Measurements from ENCODE around the gene NOL7.

The NOL7 gene

DNA sequence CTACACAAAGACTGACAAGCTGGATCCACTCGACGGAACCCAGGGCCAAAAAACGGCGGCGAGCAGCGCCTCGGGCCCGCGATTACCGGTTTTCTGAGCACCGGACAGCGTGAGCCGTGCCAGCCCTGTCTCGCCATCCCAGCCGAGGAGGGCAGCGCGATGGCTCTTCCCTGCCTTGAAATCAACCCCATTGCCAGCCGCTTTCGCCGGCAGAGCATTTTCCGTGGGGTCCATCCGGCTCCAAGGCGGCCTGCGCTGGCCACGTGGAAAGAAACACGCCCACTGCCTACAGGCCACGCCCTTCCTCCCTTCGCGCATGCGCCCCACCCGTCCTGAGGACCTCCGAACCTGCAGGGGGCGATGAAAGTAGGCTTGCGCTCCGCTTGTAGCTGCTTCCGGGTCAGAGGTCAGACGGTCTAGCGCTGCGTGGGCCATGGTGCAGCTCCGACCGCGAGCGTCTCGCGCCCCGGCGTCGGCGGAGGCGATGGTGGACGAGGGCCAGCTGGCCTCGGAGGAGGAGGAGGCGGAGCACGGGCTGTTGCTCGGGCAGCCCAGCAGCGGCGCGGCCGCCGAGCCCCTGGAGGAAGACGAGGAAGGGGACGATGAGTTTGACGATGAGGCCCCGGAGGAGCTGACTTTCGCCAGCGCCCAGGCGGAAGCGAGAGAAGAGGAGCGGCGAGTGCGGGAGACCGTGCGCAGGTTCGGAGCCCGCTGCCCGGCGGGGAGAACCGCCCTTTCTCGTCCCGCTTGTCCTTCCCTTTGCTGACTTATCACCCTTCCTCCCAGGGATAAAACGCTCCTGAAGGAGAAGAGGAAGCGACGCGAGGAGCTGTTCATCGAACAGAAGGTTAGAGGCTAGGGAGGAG lies at the start of gene NOL7:
NOL7 (plus strand) TSS at position 410 of the 866 bp plus-strand sequence; CDS start at position 434, 24 bp downstream.
- peak; percentile 99 for DNase-seq (ENCODE audit: low read depth)

DNA sequence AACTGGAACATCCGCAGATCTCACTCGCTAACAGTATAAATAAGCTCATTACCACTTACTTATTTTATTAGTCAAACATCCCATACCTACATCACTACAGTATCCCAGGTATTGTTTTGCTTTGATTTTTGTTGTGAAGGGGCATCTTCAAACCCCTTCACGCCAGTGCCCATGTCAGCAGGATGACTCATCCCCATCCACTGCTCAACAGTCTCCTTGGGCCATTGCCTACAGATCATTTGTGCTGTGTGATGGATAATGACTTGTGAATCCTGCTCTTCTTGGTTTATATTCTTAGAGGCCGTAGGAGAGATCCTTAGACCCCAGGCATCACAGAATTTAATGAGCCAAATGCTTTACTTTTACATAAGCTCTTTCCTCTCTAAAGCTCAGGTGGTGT lies 49.2 kb upstream of the NOL7 start:
- DNase-seq (ENCODE audit: low read depth), result no peak

DNA sequence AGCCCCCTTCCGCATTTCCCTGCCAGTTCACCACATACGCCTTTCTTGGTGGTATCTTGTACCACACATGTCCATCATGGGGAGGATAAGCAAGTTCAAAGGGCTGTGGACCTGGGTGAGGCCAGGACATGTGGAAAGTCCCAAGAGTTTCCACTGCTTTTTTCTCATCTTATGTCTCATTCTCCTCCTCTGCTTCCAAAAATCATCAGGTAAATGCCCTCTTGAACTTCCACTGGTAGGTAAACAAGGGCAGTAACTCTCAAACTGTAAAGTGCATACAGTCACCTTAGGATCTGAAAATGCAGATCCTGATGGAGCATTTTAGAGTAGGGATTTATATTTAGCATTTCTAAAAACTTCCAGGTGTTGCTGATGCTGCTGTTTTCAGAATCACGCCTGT lies 48.6 kb upstream of the NOL7 start:
- no peak for DNase-seq (ENCODE audit: low read depth)

DNA sequence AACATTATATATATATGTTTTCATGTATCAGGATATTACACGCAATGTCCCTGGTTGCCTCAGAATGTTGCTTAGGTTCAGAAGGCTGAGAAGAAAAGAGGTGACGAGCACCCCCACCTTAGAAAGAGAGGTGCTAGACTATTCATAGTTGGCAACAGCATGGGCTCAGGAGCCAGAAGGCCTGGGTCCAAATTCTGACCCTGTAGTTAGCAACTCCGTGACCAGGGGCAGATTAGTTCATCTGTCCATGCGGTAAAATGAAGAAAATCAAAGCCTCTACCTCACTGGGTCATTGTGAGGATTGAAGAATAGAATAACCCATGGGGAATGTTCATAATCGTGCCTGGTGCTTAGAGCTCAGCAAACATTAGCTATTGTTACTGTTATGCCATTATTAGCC lies 46.2 kb upstream of the NOL7 start:
- DNase-seq (ENCODE audit: low read depth), result no peak

DNA sequence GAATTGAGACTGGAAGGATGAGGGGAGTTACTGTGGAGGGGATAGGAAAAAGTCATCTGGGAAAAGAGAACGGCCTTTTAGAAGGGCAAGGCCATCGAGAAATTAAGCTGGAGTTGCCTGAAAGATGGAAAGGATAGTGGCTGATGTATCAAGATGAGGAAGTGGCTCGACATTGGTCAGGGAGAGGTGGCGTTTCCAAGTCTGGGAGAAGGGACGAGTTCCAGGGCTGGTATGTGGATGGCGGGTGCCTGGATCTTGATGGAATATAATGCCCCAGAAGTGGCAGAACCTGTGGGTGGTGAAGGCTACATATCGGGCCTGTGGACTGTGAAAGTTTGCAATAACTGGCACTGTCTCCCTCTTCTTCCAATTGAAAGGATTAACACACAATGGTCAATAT lies 42.9 kb upstream of the NOL7 start:
- DNase-seq (ENCODE audit: low read depth), result no peak

DNA sequence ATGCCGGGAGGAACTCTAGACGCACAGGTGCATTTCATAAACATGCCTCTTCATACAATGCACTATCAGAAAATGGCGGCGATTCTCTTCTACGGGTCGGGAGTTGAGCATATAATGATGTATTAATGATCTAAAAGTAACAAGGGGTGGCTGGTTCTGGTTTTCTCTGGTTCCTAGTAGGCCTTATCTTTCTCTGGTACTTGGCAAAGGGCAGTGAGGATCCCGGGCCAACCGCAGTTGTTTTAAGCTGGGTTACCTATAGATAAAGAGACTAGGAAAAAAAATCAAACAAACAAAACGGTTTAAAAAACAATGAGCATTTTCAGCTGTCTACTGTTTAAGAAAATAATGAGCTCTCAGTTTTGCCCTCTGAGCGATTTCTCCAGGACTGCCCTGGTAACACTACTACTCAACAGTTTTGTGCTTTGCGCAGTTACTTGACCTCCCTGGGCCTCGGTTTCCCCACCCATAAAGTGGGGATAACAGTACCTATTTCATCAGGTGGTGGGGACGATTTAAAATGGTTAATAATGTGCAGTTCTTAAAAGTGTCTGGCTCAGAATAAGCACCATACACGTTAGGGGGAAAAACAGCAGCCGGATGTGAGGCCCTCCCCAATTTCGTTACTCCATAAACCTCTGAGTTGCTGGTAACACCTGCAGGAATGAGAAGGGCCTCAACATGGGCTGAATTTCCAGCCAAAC lies 42.0 kb upstream of the NOL7 start:
- no peak for DNase-seq (ENCODE audit: low read depth)

DNA sequence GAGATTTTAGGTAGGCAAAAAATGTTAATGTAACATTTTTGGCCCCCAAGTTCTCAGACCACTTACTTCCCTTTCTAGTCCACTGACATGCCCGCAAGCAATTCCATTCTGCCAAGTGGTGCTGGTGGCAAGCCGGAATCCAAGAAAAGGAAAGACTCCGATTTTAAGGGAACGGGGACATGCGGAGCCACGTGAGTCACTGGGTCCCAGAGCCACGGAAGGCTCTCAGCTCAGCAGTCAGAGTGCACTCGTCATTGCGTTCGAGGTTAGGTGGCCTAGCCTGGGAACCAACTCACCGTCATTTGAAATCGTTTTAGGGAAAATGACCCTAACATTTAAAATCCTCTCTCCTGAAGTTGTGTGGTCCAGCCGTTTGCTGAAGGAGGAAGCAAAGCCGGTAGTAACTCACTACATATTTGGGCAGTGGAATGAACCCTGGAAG lies 41.4 kb upstream of the NOL7 start:
- peak; percentile 14 for DNase-seq (ENCODE audit: low read depth)

DNA sequence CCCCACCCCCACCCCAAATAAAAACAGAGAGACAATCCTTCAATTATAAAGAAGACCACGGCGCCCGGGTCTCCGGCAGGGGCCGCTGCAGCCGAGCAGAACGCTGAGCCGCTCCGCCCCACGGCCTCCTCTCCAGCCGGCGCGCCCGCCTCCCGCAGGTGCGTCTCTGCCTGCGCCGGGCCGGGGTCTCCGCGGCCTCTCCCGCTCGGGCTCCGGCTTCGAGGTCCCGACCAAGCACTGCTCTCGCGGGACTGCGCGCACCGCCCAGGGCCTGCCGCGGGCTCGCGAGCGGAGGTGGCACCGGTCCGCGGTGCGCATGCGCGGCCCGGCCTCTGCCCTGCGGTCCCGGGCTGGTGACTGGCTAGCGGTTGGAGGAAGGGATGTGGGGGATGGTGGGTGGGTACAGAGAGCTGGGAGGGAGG lies 41.0 kb upstream of the NOL7 start:
- DNase-seq (ENCODE audit: low read depth), result peak; percentile 90

DNA sequence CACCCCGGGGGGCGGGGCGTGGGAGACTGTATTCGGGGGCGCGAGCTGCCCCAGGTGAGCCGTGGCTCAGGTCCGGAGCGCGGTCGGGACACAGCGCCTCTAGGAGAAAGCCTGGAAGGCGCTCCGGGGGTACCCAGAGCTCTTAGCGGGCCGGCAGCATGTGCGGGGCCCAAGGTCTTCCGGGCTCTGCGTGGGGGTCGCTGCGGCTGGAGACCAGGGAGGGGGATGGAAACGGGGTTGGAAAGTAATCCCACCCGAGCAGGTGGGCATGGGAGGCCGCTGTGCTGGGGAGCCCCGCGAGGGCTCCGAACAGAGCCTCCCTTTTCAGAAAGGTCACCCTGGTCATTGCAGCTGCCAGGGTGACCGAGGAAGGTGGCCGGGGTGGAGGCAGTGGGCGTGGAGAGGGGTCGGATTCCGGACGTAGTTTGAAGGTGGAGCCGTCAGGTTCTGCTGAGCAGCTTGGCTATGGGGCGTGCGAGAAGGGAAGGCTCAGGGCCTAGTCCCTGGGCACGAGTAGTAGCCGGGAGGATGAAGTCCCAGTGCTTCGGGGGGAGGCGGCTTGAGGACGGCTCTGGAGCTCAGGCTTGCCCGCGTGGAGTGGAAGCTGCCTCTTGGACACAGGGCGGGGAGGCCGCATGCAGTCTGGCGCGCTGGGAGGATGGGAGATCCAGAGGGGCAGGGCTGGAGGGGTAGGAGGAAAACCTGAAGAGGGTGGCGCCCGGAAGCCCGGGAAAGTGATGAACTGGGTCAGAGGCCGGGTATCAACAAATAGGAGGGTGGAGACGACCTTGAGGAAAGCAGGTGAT lies 40.4 kb upstream of the NOL7 start, which contains the start of gene SIRT5:
SIRT5 (plus strand) TSS at position 31 of the 806 bp plus-strand sequence. CDS start 9,510 bp downstream, outside the sequence.
- DNase-seq (ENCODE audit: low read depth), result peak; percentile 73

DNA sequence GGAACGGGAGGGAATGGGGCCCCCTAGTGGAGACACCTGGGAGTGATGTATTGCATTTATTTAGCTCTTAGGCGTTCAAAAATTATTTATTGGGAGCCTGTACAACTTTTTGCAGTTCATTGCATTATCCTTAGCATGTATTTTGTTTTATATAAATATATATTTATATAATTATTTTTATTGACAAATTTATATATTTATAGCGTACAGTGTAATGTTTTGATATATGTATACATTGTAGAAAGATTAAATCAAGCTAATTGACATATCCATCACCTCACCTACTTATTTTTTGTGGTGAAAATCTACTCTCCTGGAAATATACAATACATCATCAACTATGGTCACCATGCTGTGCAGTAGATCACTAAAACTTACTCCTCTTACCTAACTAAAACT lies 39.8 kb upstream of the NOL7 start:
- DNase-seq (ENCODE audit: low read depth), result no peak

DNA sequence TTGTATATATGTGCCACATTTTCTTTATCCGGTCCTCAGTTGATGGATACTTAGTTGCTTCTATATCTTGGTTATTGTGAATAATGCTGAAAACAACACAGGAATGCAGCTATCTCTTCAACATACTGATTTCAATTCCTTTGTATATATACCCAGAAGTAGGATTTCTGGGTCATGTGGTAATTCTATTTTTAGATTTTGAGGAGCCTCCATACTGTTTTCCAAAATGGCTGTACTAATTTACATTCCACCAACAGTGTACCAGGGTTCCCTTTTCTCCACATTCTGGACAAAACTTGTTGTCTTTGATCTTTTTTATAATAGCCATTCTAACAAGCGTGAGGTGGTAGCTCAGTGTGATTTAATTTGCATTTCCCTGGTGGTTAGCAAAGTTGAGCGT lies 39.1 kb upstream of the NOL7 start:
- no peak for DNase-seq (ENCODE audit: low read depth)

DNA sequence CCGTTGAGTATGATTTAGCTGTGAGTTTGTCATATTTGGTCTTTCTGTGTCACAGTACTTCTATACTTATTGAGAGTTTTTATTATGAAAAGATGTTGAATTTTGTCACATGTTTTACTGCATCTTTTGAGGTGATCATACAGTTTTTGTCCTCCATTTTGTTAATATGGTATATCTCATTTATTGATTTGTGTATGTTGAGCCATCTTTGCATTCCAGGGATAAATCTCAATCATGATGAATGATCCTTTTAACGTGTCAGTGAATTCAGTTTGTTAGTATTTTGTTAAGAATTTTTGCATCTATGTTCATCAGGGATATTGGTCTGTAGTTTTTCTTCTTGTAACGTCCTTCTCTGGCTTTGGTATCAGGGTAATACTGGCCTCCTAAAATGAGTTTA lies 37.2 kb upstream of the NOL7 start:
- no peak for DNase-seq (ENCODE audit: low read depth)

DNA sequence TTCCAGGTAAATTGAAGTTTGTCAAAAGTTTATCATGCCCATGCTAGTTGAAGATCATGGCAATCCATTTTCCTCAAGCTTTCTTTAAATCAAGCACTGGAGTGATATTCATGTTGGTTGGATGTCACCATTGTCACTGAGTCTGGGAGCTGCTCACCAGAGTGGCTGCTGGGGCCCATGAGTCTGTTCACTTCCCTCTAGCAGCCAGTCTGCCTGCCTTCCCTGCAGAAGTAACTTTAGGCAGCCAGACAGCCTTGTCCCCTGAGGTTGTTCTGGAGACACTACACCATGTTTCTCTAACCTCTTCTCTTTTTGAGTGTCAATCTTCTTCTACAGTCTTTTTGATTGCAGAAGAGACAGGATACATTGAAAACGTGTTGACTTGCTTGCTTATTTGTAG lies 35.2 kb upstream of the NOL7 start:
- DNase-seq (ENCODE audit: low read depth), result no peak

DNA sequence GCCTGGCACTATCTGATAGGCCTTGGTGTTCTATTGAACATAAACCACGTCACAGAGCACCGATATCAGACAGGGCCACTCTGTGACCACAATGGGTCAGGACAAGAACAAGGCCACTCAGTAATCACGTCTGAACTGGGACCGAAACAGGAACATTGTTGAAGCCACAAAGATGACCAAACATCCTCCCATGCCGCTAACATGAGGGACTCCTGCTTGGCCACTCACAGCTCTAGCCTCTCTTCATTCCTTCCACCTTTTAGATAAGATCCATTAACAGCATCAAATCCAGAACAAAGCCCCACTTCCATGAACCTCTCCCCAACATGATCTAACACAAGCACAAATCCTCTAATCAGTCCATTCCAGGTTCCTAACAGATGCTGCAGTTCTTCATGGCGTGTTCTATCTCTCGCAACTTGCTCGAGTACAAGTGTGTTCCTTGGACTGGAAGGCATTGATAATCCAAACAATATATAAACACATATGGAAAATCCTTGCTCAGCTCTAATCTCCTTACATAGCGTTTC lies 33.4 kb upstream of the NOL7 start:
- DNase-seq (ENCODE audit: low read depth), result no peak

DNA sequence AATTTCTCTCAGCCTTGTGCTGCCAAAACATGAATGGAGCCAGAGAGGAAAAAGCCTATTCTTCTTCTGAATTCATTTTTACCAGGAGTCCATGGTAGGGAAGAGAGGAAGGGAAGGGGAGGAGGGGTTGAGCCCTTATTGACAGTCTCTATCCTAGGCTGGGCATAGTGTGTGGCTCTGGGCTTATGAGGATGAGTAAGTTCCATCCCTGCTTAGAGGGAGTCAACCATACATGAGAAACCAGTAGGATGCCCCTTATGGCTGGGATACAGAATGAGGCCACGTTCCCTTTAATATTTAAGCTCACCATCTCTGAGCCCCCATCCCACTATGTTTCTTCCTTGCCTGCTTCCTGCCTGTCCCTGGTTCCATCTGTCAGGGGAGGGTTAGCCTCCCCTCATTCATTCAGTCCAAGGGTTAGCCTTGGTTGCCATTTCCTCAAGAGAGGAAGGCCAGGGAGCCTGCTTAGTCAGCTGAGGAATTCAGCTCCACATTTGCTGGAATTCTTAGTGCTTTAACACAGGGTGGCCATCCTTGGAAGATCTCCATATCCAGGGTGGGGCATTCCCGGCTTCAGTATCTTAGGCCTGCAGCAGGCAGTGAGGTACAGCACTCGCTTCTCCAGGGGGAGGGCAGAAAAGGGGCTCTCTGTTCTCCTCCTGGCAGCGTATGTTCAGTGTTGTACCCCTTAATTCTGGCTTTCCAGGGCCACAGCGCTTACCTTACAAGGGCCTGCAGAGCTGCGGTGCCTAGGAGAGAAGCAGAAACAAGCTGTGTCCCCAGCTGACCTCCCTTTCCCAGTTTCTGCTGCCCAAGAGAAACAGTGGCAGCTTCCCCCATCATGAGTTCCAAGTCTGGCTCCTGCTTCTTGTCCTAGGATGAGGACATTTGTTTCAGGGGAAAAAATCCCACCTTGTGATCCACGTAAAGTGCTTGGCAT lies 28.3 kb upstream of the NOL7 start:
- no peak for DNase-seq (ENCODE audit: low read depth)

DNA sequence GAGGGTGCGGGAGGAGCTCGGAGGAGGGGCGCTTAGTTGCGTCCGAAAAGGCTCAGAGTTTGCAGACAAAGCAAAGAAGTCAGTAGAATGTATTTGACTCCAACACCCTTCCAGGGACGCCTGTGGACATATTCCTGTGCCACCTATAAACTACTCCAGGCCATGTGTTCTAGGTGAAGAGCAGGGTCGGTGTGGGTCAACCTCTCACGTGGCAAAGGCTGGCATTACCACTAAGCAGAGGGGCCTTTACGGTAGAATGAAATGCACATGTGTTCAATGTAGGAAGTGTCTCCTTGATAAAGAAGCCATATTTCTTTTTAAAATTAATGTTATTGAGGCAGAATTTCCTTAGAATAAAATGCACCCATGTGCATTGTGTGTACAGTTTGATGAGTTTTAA lies 25.3 kb upstream of the NOL7 start:
- no peak for DNase-seq (ENCODE audit: low read depth)

DNA sequence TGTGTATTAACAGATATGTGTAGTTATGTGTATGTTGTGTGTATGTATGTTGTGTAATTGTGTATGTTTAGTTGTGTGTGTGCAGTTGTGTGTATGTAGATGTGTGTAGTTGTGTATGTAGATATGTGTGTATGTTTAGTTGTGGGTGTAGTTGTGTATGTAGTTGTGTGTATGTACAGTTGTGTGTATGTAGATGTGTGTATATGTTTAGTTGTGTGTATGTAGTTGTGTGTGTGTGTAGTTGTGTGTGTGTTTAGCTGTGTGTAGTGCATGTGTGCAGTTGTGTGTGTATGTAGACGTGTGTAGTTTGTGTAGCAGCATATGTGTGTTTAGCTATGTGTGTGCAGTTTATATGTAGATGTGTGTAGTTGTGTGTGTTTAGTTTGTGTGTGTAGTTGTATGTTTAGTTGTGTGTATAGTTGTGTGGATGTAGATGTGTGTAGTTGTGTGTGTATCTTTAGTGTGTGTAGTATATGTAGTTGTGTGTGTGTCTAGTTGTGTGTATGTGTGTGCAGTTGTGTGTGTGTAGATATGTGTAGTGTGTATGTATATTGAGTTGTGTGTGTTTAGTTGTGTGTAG lies 24.5 kb upstream of the NOL7 start:
- no peak for DNase-seq (ENCODE audit: low read depth)

DNA sequence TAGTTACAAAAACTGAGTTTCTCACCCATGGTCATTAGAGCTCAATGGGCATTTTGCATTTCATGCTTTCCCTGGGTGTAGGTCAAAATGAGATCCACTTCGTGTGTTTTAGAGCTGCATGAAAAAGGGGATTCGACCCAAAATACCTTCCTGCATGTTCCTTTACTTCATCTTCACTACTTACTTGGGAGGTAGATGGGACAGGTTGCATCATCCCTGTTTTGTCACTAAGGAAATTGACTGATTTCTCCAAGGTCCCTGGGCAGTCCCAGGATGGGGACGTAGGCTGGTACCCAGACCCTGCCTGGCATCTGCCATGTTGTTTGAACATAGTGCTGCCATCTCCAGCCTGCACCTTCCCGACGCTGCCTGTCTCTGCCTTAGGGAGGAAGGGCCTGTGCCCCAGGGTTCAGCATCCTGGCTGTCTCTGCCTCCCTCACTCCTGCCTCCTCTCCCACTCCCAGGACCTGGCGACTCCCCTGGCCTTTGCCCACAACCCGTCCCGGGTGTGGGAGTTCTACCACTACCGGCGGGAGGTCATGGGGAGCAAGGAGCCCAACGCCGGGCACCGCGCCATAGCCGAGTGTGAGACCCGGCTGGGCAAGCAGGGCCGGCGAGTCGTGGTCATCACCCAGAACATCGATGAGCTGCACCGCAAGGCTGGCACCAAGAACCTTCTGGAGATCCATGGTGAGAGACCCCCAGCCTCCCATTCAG lies 23.8 kb upstream of the NOL7 start:
- DNase-seq (ENCODE audit: low read depth), result no peak

DNA sequence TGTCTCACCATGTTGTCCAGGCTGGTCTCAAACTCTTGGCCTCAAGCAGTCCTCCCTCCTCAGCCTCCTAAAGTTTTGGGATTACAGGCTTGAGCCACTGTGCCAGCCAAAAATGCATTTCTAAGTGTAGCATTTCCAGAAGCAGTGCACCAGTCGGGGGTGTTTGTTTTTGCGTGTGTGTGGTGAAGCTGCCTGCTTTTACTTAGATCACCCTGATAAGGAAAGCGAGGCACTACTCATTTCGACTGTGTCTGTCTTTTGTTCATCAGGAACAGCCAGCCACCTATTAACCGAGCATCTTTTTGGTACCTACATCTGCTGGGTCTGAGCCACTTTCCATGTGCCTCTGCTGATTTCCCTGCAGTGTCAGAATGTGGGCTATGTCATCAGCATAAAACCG lies 22.0 kb upstream of the NOL7 start:
- DNase-seq (ENCODE audit: low read depth), result no peak

DNA sequence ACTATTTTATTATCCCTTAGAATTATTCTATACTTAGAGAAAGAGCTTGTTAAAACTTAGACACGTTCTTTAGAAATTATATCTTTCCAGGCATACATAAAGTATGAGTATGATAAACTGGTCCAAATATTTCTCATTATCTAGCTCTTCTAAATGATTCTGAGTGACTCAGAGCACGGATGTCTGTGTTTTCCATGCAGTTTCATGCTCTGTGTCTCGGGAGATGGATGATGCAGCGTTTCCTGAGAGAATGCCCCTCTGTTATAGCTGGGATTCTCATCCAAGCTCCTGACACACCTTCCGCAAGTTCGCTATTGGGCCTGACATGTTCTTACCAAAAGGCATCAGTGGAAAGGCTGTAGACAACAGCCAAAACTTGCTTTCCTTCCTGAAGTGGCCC lies 21.4 kb upstream of the NOL7 start:
- no peak for DNase-seq (ENCODE audit: low read depth)

All from fibroblast of gingiva (primary cell).